Pancreas (tissue), 10 donors: Measurements from ENCODE around the gene EXOC3L2. TPM values are rescaled to one million over a fixed set of nuclear protein-coding genes. Genes with fewer than 3 reads are reported as not detected.

ENCODE experiments used
- ATAC-seq, 4 donors: fragments of 200-7000 bp; cut with Tn5 transposase; one replicate each; pipeline versions ENCODE4 v1.8.0 to v1.9.1; 2020; ENCODE audit warnings: mild to moderate bottlenecking in 4 of 4, moderate library complexity in 4 of 4
- DNase-seq, 6 donors: peaks; one replicate each; pipeline ENCODE4 v3.0.0-alpha.2; 2020
- FAIRE-seq: peaks from 2 replicates; lab custom pipeline; 2012; peaks lifted over from hg19 to GRCh38; lab: Jason Lieb, UNC
- H3K27ac ChIP-seq, 4 donors: fragments of 200-600 bp; sonication (generic); 1 replicate in 3 of 4; 2 replicates in 1 of 4; pipeline versions ENCODE4 v1.5.0 to v1.8.0; 2020
- H3K27me3 ChIP-seq, 4 donors: fragments of 200-600 bp; one replicate each; pipeline ENCODE4 v1.8.0; 2021
- H3K36me3 ChIP-seq, 3 donors: fragments of 200-600 bp; sonication (generic) in 1 of 3; one replicate each; pipeline versions ENCODE4 v1.5.0 to v1.8.0; 2020 to 2021
- H3K4me1 ChIP-seq, 3 donors: fragments of 200-600 bp; one replicate each; pipeline ENCODE4 v1.8.0; 2021
- H3K4me3 ChIP-seq, 4 donors: fragments of 200-600 bp; sonication (generic) in 2 of 4; one replicate each; pipeline versions ENCODE4 v1.5.0 to v1.8.0; 2020 to 2021
- H3K9me3 ChIP-seq, 4 donors: fragments of 200-600 bp; one replicate each; pipeline ENCODE4 v1.8.0; 2021
- WGBS, 2 donors: extraction: QIAGEN DNeasy Blood & Tissue Kit; methylation state at CpG; one replicate each; pipeline ENCODE4 v1.1.7; 2013; 5-methylcytosine and 5-hydroxymethylcytosine counted together
- intact Hi-C, 3 donors: fragments of 100-400 bp; cut with DNase I; formaldehyde crosslinking; loops; one replicate each; pipeline versions ENCODE4 v1.11.1 to v1.14.2; 2022
- polyA plus RNA-seq, 2 donors: library from polyadenylated mRNA; stranded (reverse); fragments of 200-250 nt; gene quantifications; one replicate each; pipeline ENCODE4 v1.2.3, GENCODE V29; 2013
- total RNA-seq, 6 donors: library from RNA; stranded (reverse); fragmentation: NEBNext Ultra II Directional in 4 of 6; extraction: Animal tissue kit (Norgen Biotek cat#: 25700) in 4 of 6; gene quantifications; one replicate each; pipeline versions ENCODE4 v1.2.1 to v1.2.4, GENCODE V29; 2021 to 2023
- TF ChIP-seq, protein P1 (sequence below), 4 donors: fragments of 200-600 bp; sonication (generic) in 3 of 4; IDR thresholded peaks; one replicate each; pipeline versions ENCODE4 v1.5.0 to v1.8.0; 2021; ENCODE audit warnings: antibody characterized with exemption in 4 of 4
- donor health status: healthy with polysubstance abuse.
- donor health status: DM: no; HTN: no; CAD: no; lungs with moderate emphysema.
- donor health status: DM: no; HTN: no; CAD: no.
- donor health status: control.
- donor health status: control.
- donor health status: Bipolar disorder and iron deficiency.
- donor health status: DM: yes; HTN: yes; CAD: no.
- donor health status: DM: no; HTN: no; CAD: no.
- donor health status: DM: no; HTN: no; CAD: no.
- donor health status: DM: yes; HTN: yes; CAD: no.

EXOC3L2 gene
- total and polyA plus RNA-seq, 8 donors: 0.59 to 4.5 (median 1.8) TPM

DNA sequence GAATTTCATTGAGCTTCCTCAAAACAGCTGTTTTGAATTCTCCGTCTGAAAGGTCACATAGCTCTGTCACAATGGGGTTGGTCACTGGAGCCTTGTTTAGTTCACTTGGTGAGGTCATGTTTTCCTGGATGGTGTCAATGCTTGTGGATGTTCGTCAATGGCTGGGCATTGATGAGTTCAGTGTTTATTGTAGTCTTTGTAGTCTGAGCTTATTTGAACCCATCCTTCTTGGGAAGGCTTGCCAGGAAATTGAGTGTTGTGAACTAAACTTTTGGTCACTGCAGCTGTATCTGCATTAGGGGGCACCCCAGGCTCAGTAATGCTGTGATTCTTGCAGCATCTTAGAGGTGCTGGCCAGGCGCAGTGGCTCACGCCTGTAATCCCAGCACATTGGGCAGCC is 44.6 kb downstream of the EXOC3L2 start:
- no peak for FAIRE-seq
- 71 to 72% methylated on average over 4 of the region's 4 CpGs for WGBS, 2 donors
- no peaks in the 10 kb centered on the region for H3K27me3 ChIP-seq
- no peak overlapping the region for H3K4me3 ChIP-seq
- no peaks in the 10 kb centered on the region for H3K4me1 ChIP-seq
- peak in 3 of 4 donors; percentile 50 to 71 (median 59) for ATAC-seq
- no peaks in the 10 kb centered on the region for H3K9me3 ChIP-seq
- no peak overlapping the region for H3K27ac ChIP-seq
- intact Hi-C loops: no loop called here
- TF ChIP-seq, protein P1, sequence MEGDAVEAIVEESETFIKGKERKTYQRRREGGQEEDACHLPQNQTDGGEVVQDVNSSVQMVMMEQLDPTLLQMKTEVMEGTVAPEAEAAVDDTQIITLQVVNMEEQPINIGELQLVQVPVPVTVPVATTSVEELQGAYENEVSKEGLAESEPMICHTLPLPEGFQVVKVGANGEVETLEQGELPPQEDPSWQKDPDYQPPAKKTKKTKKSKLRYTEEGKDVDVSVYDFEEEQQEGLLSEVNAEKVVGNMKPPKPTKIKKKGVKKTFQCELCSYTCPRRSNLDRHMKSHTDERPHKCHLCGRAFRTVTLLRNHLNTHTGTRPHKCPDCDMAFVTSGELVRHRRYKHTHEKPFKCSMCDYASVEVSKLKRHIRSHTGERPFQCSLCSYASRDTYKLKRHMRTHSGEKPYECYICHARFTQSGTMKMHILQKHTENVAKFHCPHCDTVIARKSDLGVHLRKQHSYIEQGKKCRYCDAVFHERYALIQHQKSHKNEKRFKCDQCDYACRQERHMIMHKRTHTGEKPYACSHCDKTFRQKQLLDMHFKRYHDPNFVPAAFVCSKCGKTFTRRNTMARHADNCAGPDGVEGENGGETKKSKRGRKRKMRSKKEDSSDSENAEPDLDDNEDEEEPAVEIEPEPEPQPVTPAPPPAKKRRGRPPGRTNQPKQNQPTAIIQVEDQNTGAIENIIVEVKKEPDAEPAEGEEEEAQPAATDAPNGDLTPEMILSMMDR (IDR thresholded peaks at IDR 0.05): peak in 1 of 4 donors; percentile 9
- DNase-seq: no peak
- no peaks in the 10 kb centered on the region for H3K36me3 ChIP-seq

DNA sequence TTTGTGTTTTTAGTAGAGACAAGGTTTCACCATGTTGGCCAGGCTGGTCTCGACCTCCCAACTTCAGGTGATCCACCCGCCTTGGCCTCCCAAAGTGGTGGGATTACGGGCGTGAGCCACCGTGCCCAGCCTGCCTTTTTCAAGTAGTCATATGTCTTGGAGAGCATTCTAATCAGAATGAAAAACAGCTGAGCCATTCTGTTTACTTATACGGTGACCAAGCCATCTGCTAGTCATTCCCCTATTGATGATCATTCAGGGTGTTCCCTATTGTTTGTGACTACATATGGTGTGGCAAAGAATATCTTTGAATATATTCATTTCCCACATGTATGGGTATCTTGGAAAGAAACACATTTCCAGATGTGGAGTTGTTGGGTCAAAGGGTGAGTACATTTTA is 49.4 kb downstream of the EXOC3L2 start:
- no peaks in the 10 kb centered on the region for H3K9me3 ChIP-seq
- no peak overlapping the region for H3K27ac ChIP-seq
- ATAC-seq (no peak), FAIRE-seq (no peak), DNase-seq (no peak)
- intact Hi-C loops: loop anchor here in 1 of 3 donors (10.0 kb wide), 1 partner anchor 59 kb away; the partner anchor contains the start of gene MARK4
- no peaks in the 10 kb centered on the region for H3K4me1 ChIP-seq
- no peak overlapping the region for H3K4me3 ChIP-seq
- no peaks in the 10 kb centered on the region for H3K27me3 ChIP-seq
- no peaks in the 10 kb centered on the region for H3K36me3 ChIP-seq
- TF ChIP-seq, protein P1 (IDR thresholded peaks at IDR 0.05): no peak
- WGBS, 2 donors: 84 to 94% methylated on average over 6 of the region's 6 CpGs

DNA sequence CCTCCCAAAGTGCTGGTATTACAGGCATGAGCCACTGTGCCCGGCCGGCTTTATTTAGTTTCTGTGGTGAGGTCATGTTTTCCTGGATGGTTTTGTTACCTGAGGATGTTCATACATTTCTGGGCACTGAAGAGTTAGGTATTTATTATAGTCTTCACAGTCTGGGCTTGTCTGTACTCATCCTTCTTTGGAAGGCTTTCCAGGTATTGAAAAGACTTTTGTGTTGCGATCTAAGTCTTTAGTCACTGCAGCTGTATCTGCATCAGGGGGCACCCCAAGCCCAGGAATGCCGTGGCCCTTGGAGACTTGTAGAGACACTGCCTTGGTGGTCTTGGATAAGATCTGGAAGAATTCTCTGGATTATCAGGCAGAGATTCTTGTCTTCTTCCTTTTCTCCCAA is 53.8 kb downstream of the EXOC3L2 start:
- no peak for FAIRE-seq
- intact Hi-C loops: loop anchor here in 1 of 3 donors (10.0 kb wide), 1 partner anchor 63 kb away; the partner anchor contains the start of gene MARK4
- Histone ChIP-seq H3K27me3 (no peaks in the 10 kb centered on the region), H3K4me3 (no peak overlapping the region), H3K9me3 (no peaks in the 10 kb centered on the region), H3K27ac (no peak overlapping the region), H3K4me1 (no peaks in the 10 kb centered on the region), H3K36me3 (no peaks in the 10 kb centered on the region)
- no peak for DNase-seq
- 93 to 95% methylated on average over 4 of the region's 4 CpGs for WGBS, 2 donors
- TF ChIP-seq, protein P1 (IDR thresholded peaks at IDR 0.05): no peak
- ATAC-seq: no peak

DNA sequence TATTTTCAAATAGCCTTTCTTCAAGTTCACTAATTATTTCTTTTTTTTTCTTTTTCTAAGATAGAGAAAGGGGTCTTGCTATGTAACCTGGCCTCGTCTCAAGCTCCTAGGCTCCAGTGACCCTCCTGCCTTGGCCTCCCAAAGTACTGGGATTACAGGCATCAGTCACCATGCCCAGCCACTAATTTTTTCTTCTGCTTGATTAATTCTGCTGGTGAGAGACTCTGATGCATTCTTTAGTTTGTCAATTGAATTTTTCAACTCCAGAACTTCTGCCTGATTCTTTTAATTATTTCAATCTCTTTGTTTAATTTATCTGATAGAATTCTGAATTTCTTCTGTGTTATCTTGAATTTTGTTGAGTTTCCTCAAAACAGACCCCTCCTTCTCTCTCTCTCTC is 55.2 kb downstream of the EXOC3L2 start:
- H3K27ac ChIP-seq: no peak overlapping the region
- intact Hi-C loops: loop anchor here in 1 of 3 donors (10.0 kb wide), 1 partner anchor 65 kb away; the partner anchor contains the start of gene MARK4
- H3K27me3 ChIP-seq: no peaks in the 10 kb centered on the region
- no peaks in the 10 kb centered on the region for H3K9me3 ChIP-seq
- H3K4me3 ChIP-seq: no peak overlapping the region
- FAIRE-seq (no peak), ATAC-seq (no peak), DNase-seq (no peak)
- WGBS, 2 donors: 91 to 100% methylated on average over 1 of the region's 1 CpG
- TF ChIP-seq, protein P1 (IDR thresholded peaks at IDR 0.05): no peak
- H3K4me1 ChIP-seq: no peaks in the 10 kb centered on the region
- no peaks in the 10 kb centered on the region for H3K36me3 ChIP-seq

DNA sequence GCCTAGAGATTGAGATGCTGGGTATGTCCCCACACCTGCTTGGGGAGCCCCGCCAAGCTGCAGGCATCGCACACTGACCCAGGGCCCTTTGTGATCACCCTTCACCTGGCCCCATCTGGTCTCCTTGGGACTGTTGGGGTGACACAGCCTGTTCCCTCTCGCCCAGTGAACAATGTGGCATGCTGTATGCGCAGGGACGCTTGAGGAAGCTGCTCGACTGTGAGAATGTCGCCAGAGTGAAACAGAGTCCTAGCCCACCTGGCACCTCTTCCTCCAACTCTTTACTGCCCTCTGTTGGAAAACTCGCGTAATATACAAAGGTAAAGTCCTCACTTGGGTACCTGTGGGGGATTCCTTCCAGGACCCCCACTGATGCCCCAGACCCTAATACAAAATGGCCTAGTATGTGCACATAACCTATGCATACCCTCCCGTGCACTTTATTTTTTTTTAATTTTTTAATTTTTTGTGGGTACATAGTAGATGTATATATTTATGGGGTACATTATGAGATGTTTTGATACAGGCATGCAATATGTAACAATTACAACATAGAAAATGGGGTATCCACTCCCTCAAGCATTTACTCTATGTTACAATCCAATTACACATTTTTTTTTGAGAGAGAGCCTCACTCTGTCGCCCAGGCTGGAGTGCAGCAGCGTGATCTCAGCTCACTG is 57.6 kb downstream of the EXOC3L2 start:
- ATAC-seq (peak; percentile 35 to 85 (median 78)), DNase-seq (no peak), FAIRE-seq (no peak)
- Histone ChIP-seq H3K4me3 (no peak overlapping the region), H3K27ac (no peak overlapping the region), H3K9me3 (no peaks in the 10 kb centered on the region), H3K36me3 (no peaks in the 10 kb centered on the region), H3K4me1 (no peaks in the 10 kb centered on the region), H3K27me3 (no peaks in the 10 kb centered on the region)
- intact Hi-C loops: no loop called here
- 38 to 40% methylated on average over 12 of the region's 12 CpGs for WGBS, 2 donors
- TF ChIP-seq, protein P1 (IDR thresholded peaks at IDR 0.05): peak; percentile 17 to 53 (median 37)
